Upper lobe of left lung (tissue), 6 donors: ENCODE data around the gene EGFL8. TPM values are rescaled to one million over a fixed set of nuclear protein-coding genes. Genes with fewer than 3 reads are reported as not detected.

Experiments used
- ATAC-seq, 2 donors: fragments of 200-7000 bp; cut with Tn5 transposase; one replicate each; pipeline ENCODE4 v1.9.1; 2022; ENCODE audit warnings: mild to moderate bottlenecking in 2 of 2, moderate library complexity in 2 of 2; ENCODE audit not compliant: low FRiP score in 2 of 2
- DNase-seq, 2 donors: peaks; one replicate each; pipeline ENCODE4 v3.0.0-alpha.2; 2019 to 2020
- H3K27ac ChIP-seq, 4 donors: fragments of 200-600 bp; sonication (generic); one replicate each; pipeline ENCODE4 v1.5.1; 2016 to 2019
- H3K27me3 ChIP-seq, 4 donors: fragments of 200-600 bp; sonication (generic); one replicate each; pipeline ENCODE4 v1.5.1; 2017 to 2019
- H3K36me3 ChIP-seq, 4 donors: fragments of 200-600 bp; sonication (generic); one replicate each; pipeline ENCODE4 v1.5.1; 2016 to 2019
- H3K4me1 ChIP-seq, 4 donors: fragments of 200-600 bp; sonication (generic); one replicate each; pipeline ENCODE4 v1.5.1; 2018 to 2019
- H3K4me3 ChIP-seq, 4 donors: fragments of 200-600 bp; sonication (generic); one replicate each; pipeline ENCODE4 v1.5.1; 2017 to 2019; ENCODE audit warnings: mild to moderate bottlenecking in 2 of 4, moderate library complexity in 1 of 4
- H3K9me3 ChIP-seq, 4 donors: fragments of 200-600 bp; sonication (generic); one replicate each; pipeline ENCODE4 v1.5.1; 2018 to 2019
- CTCF ChIP-seq, 6 experiments: fragments of 450-650 bp in 4 of 6; fragments of 200-600 bp in 2 of 6; sonication (generic) in 2 of 6; IDR thresholded peaks; one replicate each; pipeline ENCODE4 v1.5.1; 2016 to 2019; ENCODE audit warnings: antibody characterized with exemption in 6 of 6
- EP300 ChIP-seq, 4 donors: sonication (generic); formaldehyde crosslinking; IDR thresholded peaks; one replicate each; pipeline ENCODE4 v1.5.1; 2017; ENCODE audit warnings: antibody characterized with exemption in 4 of 4, control low read depth in 2 of 4
- POLR2A ChIP-seq, 4 donors: fragments of 450-650 bp; IDR thresholded peaks; one replicate each; pipeline ENCODE4 v1.5.1; 2016 to 2017; ENCODE audit warnings: antibody characterized with exemption in 4 of 4, mild to moderate bottlenecking in 2 of 4
- POLR2AphosphoS5 ChIP-seq, 2 donors: sonication (generic); formaldehyde crosslinking; IDR thresholded peaks; one replicate each; pipeline ENCODE4 v1.5.1; 2017; ENCODE audit warnings: antibody characterized with exemption in 2 of 2
- WGBS, 2 donors: methylation state at CpG; one replicate each; pipeline ENCODE4 v1.1.5; 2017 to 2018; 5-methylcytosine and 5-hydroxymethylcytosine counted together
- total RNA-seq, 6 donors: library from RNA; depleted of rRNA in 4 of 6; stranded (reverse); fragments of >200 nt in 4 of 6; gene quantifications; one replicate each; pipeline versions ENCODE4 v1.1.0 to v1.2.1, GENCODE V29; 2016 to 2021
- donor health status: DM: no; HTN: no; CAD: no; lungs with moderate emphysema.
- donor health status: DM: no; HTN: yes; CAD: no; lungs with severe emphysema.

The EGFL8 gene
- total RNA-seq, 6 donors from 2014 or later, result 6.1 to 37.7 (median 9.6) TPM

DNA sequence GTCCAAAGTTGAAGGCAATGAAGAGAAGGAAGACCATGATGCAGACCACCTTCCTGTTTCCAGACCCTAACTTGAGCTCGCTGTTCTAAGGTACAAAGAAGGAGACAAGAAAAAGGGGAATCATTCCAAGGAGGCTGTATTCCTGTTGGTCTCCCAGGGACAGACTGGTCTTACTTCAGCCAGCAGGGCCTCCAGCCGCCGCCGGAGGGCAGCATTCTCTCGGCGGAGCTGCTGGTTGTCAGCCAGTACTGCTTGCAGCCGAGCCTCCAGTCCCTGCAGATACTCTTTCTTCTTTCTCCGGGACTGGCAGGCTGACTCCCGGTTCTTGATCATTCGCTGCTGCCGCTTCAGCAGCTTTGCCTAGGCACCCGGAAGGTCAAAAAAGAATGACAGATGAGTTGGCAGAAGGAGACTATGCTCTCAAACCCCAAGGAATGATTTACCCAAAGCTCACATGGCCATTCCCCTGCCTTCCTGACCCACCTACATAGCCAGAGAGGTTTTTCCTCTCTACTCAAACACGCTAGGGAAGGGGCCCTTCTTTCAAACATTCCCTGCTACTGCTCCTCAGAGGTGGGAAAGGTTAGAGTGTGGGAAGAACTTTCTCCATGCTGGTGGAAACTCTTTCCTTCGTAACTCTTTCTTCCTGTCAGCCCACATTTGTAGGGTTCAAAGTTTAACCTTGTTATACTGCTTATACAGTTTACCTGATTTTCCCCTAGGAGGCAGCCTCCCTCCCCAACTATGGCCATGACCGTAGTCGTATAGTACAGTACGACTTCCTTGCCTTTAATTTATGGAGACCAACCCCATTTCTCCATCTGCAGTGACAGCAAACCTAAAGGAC lies 45.4 kb upstream of the EGFL8 start:
- H3K27ac ChIP-seq, result peak overlapping the region; percentile 31 to 86 (median 62)
- TF ChIP-seq EP300 (IDR thresholded peaks at IDR 0.05), result no peak
- peak; percentile 83 to 93 (median 88) for TF ChIP-seq CTCF (IDR thresholded peaks at IDR 0.05)
- H3K4me1 ChIP-seq, result peaks cover 28 to 43% (median 38%) of the 10 kb centered on the region in 4 donors
- no peak overlapping the region for H3K4me3 ChIP-seq
- peaks cover 36 to 84% (median 71%) of the 10 kb centered on the region in 4 donors for H3K36me3 ChIP-seq
- 24 to 25% methylated on average over 17 of the region's 17 CpGs for WGBS, 2 donors
- DNase-seq (peak; percentile 90 to 96), ATAC-seq (peak; percentile 73 to 88)
- H3K9me3 ChIP-seq, result no peaks in the 10 kb centered on the region
- peaks cover 0 to 1% (median 0%) of the 10 kb centered on the region in 4 donors for H3K27me3 ChIP-seq

DNA sequence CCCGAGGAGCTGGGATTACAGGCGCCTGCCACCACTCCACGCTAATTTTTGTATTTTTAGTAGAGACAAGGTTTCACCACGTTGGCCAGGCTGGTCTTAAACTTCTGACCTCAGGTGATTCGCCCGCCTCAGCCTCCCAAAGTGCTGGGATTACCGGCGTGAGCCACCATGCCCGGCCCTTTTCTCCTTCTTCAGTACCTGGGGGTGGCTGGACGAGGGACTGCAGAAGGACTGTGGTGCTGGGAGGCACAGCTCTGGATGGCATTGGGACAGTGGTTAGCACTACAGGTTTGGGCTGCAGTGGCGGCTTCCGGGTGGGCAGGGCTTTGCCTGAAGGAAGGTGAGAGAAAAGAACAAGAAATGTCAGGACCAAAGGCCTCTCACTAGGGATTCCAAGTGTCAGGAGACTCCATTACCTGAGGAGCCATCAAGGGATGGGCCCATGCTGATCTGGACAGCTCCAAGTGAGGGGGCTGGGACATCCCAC lies 43.8 kb upstream of the EGFL8 start:
- no peak for TF ChIP-seq CTCF (IDR thresholded peaks at IDR 0.05)
- TF ChIP-seq POLR2AphosphoS5 (IDR thresholded peaks at IDR 0.05), result no peak
- no peak for TF ChIP-seq EP300 (IDR thresholded peaks at IDR 0.05)
- Histone ChIP-seq H3K9me3 (no peaks in the 10 kb centered on the region), H3K27ac (peak overlapping the region in 2 of 4 donors; percentile 14 to 32), H3K27me3 (peaks cover 0 to 1% (median 0%) of the 10 kb centered on the region in 4 donors), H3K4me3 (no peak overlapping the region), H3K4me1 (peaks cover 14 to 30% (median 26%) of the 10 kb centered on the region in 4 donors), H3K36me3 (peaks cover 52 to 97% (median 77%) of the 10 kb centered on the region in 4 donors)
- WGBS, 2 donors, result 95 to 97% methylated on average over 8 to 12 of the region's 12 CpGs
- ATAC-seq (no peak), DNase-seq (no peak)

GRCh38 chr6:32123681-32124080 lies 40.7 kb upstream of the EGFL8 start:
- Histone ChIP-seq H3K4me1 (peaks cover 24 to 34% (median 29%) of the 10 kb centered on the region in 4 donors), H3K27ac (no peak overlapping the region), H3K36me3 (peaks cover 35 to 81% (median 55%) of the 10 kb centered on the region in 4 donors), H3K9me3 (no peaks in the 10 kb centered on the region), H3K27me3 (no peaks in the 10 kb centered on the region), H3K4me3 (no peak overlapping the region)
- no peak for TF ChIP-seq EP300 (IDR thresholded peaks at IDR 0.05)
- no peak for TF ChIP-seq POLR2A (IDR thresholded peaks at IDR 0.05)
- no peak for TF ChIP-seq CTCF (IDR thresholded peaks at IDR 0.05)
- TF ChIP-seq POLR2AphosphoS5 (IDR thresholded peaks at IDR 0.05), result no peak
- ATAC-seq (no peak), DNase-seq (no peak)
- WGBS, 2 donors, result 98 to 99% methylated on average over 4 of the region's 4 CpGs

GRCh38 chr6:32126880-32127279 lies 37.5 kb upstream of the EGFL8 start:
- 64 to 69% methylated on average over 8 of the region's 8 CpGs for whole genome bisulfite sequencing, 2 donors
- H3K4me3 ChIP-seq, result peak overlapping the region in 3 of 4 donors; percentile 85 to 97 (median 95)
- H3K4me1 ChIP-seq, result peaks cover 26 to 42% (median 28%) of the 10 kb centered on the region in 4 donors
- no peaks in the 10 kb centered on the region for H3K9me3 ChIP-seq
- H3K36me3 ChIP-seq, result peaks cover 21 to 50% (median 30%) of the 10 kb centered on the region in 4 donors
- DNase-seq (no peak), ATAC-seq (no peak)
- H3K27ac ChIP-seq, result no peak overlapping the region
- H3K27me3 ChIP-seq, result no peaks in the 10 kb centered on the region
- TF ChIP-seq CTCF (IDR thresholded peaks at IDR 0.05) (no peak), POLR2A (IDR thresholded peaks at IDR 0.05) (no peak), EP300 (IDR thresholded peaks at IDR 0.05) (no peak), POLR2AphosphoS5 (IDR thresholded peaks at IDR 0.05) (no peak)
